Brain microvascular endothelial cell (primary cell): ENCODE results near the gene DSEL.
A peak's percentile ranks its signal among the peaks of the same experiment; 100 is the strongest.

Experiments used
- DNase-seq: peaks from one replicate; pipeline ENCODE4 v3.0.0-alpha.2; 2020
- H3K27ac ChIP-seq: fragments of 250-450 bp; sonication (Bioruptor Pico); 2 replicates; pipeline ENCODE4 v1.5.1; 2020; ENCODE audit warnings: mild to moderate bottlenecking, moderate library complexity
- H3K27me3 ChIP-seq: fragments of 250-450 bp; sonication (Bioruptor Pico); replicated peaks from 2 replicates; pipeline ENCODE4 v1.5.1; 2020; ENCODE audit warnings: mild to moderate bottlenecking
- H3K36me3 ChIP-seq: fragments of 250-450 bp; sonication (Bioruptor Pico); replicated peaks from 2 replicates; pipeline ENCODE4 v1.5.1; 2020; ENCODE audit warnings: mild to moderate bottlenecking
- H3K4me3 ChIP-seq: 2 replicates; pipeline ENCODE4 v1.5.1; 2011; ENCODE audit warnings: low read depth, mild to moderate bottlenecking, control low read depth, low read length, moderate library complexity
- in situ Hi-C: cut with HindIII; loops from 2 replicates; pipeline ENCODE4 v1.10.0; 2017; ENCODE audit warnings: low sequenced_read_pairs, low pct_ligation_motif_present
- TF ChIP-seq, protein P1 (sequence below): IDR thresholded peaks from 2 replicates; pipeline ENCODE4 v1.5.1; 2011; ENCODE audit warnings: low read depth, mild to moderate bottlenecking, moderate library complexity, low read length, control low read depth, inconsistent platforms; ENCODE audit errors: missing control alignments

Gene DSEL

GRCh38 chr18:67467188-67467587, 49.3 kb downstream of the DSEL start:
- DNase-seq: no peak
- in situ Hi-C loops: no loop called here
- no peaks in the 10 kb centered on the region for H3K27me3 ChIP-seq
- H3K27ac ChIP-seq: no peak overlapping the region
- H3K4me3 ChIP-seq: no peak overlapping the region
- TF ChIP-seq, protein P1, sequence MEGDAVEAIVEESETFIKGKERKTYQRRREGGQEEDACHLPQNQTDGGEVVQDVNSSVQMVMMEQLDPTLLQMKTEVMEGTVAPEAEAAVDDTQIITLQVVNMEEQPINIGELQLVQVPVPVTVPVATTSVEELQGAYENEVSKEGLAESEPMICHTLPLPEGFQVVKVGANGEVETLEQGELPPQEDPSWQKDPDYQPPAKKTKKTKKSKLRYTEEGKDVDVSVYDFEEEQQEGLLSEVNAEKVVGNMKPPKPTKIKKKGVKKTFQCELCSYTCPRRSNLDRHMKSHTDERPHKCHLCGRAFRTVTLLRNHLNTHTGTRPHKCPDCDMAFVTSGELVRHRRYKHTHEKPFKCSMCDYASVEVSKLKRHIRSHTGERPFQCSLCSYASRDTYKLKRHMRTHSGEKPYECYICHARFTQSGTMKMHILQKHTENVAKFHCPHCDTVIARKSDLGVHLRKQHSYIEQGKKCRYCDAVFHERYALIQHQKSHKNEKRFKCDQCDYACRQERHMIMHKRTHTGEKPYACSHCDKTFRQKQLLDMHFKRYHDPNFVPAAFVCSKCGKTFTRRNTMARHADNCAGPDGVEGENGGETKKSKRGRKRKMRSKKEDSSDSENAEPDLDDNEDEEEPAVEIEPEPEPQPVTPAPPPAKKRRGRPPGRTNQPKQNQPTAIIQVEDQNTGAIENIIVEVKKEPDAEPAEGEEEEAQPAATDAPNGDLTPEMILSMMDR: no peak
- no peaks in the 10 kb centered on the region for H3K36me3 ChIP-seq

DNA sequence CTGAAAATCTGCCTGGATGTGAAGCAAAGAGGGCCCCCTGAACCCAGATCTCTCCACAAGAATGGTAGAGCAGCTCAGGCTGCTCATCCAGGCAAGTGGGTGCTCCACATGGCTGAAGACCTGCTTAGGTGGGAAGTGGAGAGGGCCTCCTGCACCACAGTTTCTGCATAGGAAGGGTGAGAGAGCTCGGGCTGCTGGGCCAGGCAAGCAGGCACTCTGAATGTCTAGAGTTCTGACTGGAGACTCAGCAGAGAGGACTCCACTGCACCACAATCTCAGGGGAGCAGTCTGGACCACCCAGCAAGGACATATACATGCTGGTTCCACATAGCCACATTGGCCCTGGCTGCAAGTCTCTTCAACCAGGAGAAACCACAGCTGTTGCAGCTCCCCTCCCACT, 52.0 kb downstream of the DSEL start:
- in situ Hi-C loops: no loop called here
- no peak for DNase-seq
- no peaks in the 10 kb centered on the region for H3K27me3 ChIP-seq
- no peak overlapping the region for H3K27ac ChIP-seq
- H3K4me3 ChIP-seq: no peak overlapping the region
- no peaks in the 10 kb centered on the region for H3K36me3 ChIP-seq
- TF ChIP-seq, protein P1: no peak

DNA sequence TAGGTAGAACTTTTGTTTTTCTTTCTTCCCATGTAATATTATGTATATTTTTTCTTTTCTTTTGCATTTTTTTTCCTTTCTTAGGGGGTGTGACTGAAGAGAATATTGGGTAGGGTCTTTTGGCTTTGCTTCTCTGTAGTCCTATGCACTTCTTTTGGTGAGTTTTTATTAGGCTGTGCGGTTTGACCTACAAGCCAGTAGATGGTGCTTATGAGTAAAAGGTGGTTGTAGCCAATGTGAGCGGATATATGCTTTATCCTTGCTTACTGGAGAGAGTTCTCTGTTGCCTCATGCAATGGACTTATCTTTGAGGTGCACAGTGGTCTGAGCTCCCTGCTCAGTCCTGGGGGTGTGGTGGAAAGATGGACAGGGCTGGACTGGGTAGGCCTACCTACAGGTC, 52.7 kb downstream of the DSEL start:
- H3K27me3 ChIP-seq: no peaks in the 10 kb centered on the region
- no peak overlapping the region for H3K4me3 ChIP-seq
- no peak overlapping the region for H3K27ac ChIP-seq
- TF ChIP-seq, protein P1: peak; percentile 27
- DNase-seq: no peak
- H3K36me3 ChIP-seq: no peaks in the 10 kb centered on the region
- in situ Hi-C loops: no loop called here

GRCh38 chr18:67456711-67457110, 59.8 kb downstream of the DSEL start:
- Histone ChIP-seq H3K27ac (no peak overlapping the region), H3K36me3 (no peaks in the 10 kb centered on the region), H3K4me3 (no peak overlapping the region), H3K27me3 (no peaks in the 10 kb centered on the region)
- TF ChIP-seq, protein P1: no peak
- in situ Hi-C loops: no loop called here
- no peak for DNase-seq
